NCI-H1694 (cell line): ENCODE measurements around the gene RSPH1.

Experiments
- DNase-seq: peaks from one replicate; lab custom pipeline; 2025; lab: John Stamatoyannopoulos, UW

Gene RSPH1

DNA sequence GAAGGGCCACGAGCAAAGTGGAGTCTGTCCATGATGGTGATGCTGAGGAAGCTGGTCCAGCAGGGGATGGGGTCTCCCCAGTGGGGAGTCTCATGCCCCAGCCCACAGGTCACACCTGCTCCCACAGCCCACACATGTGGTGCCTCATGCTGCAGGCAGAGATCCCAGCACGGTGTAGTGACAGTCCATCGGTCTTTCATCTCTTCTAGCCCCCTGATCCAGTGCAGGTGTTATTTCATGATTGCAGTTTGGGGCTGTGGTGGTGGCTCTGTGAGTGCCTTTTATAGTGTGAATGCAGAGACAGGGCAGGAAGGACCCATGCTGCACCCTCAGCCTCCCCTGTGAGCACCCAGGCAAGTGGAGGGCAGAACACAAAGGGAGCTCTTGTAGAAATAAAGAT lies 47.3 kb downstream of the RSPH1 start:
- no peak for DNase-seq

- DNase-seq = no peak
Measured at GRCh38 chr21:42447732-42448131, 48.3 kb downstream of the RSPH1 start.

GRCh38 chr21:42447182-42447581 lies 48.8 kb downstream of the RSPH1 start:
- no peak for DNase-seq

DNA sequence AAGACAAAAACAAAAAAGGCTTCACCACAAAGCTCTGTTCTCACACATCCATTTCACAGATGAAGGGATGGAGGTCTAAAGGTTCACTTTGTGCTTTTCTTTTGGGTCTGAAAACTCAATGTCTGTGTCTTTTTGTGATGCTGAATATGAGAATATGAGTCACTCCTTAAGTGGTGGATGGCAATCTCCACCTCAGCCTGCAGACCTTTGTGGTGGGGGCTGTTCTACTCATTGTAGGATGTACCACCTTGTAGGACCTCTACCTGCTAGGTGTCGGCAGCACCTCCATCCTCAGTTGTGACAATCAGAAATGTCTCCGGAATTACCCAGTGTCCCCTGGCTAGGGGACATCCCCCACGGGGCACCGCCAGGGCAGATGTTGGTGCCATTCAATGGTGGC lies 49.5 kb downstream of the RSPH1 start:
- DNase-seq = no peak

- DNase-seq = no peak
Measured at GRCh38 chr21:42445311-42445710, 50.7 kb downstream of the RSPH1 start.

- no peak for DNase-seq
Measured at GRCh38 chr21:42444745-42445059, 51.3 kb downstream of the RSPH1 start.

DNA sequence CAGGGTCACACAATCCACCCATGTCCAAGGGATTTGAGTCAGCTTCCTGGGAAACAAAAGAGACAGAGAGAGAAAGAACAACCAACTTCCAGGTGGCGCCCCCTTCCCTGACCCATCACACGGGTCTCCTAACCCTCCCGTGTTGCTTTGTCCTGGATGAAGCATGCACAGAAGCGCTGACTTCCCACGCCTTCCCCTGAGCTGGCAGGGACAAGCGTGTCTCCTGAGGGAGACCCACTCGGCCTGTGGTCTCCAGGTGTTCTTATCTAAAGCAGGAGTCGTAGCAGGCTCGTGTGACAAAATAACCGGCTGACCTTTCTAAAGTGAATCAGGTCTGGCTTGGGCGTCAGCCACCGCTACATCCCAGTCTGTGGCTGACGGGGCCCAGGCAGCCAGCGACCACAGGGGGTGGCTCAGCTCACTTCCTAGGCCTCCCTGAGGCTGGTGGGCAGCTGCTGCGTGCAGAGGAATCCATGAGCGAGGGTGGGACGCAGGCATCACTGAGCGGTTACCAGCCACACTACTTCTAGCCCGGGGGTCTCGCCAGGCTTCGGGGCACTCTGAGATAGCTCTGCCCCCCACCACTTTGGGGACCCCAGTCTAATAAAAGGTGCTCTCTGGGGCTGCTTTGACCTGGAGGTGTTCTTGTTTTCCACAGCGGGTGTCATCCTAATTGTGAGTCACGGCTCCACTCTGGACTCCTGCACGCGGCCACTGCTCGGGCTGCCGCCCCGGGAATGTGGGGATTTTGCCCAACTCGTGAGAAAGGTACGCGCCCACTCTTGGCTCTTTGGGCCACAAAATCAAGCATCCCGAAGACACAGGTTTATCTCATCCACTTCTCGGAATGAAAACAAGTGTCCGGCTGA lies 51.9 kb downstream of the RSPH1 start:
- DNase-seq = no peak

- DNase-seq = no peak
Measured at GRCh38 chr21:42443181-42443785, 52.7 kb downstream of the RSPH1 start.

- no peak for DNase-seq
Measured at GRCh38 chr21:42441963-42442362, 54.1 kb downstream of the RSPH1 start.

GRCh38 chr21:42440187-42440792 lies 55.7 kb downstream of the RSPH1 start:
- DNase-seq = no peak

DNA sequence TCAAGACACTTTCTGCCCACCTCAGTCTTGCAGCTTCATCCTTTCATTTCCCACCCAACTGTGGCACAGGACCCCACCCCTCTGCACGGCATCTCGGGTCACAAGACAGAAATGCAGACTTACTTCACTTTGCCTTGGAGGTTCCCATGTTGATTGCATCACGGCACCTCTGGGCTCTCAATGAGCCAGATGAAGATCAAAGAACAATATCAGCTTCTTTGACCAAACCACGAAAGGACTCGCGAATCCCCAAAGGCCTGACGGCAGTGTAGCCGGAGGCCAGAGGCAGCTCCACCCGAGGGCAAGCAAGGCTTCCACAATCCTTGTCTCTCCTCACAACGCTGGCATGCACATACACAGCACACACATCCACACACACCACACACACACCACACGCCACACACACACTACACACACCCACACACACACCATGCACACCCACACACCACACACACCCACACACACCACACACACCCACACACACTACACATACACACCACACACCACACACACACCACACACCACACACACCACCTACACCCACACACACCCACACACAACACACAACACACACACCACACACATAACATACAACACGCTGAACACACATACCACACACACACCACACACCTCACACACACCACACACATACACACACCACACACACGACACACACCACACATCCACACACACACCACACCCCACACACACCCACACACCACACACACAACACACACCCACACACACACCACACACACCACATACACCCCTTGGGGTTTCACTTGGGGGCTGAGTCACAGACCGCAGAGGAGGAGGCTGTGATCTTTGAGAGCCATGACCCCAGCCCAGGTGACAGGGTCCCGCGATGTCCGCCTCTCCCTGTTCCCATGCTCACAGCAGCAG lies 56.5 kb downstream of the RSPH1 start:
- DNase-seq = no peak

DNA sequence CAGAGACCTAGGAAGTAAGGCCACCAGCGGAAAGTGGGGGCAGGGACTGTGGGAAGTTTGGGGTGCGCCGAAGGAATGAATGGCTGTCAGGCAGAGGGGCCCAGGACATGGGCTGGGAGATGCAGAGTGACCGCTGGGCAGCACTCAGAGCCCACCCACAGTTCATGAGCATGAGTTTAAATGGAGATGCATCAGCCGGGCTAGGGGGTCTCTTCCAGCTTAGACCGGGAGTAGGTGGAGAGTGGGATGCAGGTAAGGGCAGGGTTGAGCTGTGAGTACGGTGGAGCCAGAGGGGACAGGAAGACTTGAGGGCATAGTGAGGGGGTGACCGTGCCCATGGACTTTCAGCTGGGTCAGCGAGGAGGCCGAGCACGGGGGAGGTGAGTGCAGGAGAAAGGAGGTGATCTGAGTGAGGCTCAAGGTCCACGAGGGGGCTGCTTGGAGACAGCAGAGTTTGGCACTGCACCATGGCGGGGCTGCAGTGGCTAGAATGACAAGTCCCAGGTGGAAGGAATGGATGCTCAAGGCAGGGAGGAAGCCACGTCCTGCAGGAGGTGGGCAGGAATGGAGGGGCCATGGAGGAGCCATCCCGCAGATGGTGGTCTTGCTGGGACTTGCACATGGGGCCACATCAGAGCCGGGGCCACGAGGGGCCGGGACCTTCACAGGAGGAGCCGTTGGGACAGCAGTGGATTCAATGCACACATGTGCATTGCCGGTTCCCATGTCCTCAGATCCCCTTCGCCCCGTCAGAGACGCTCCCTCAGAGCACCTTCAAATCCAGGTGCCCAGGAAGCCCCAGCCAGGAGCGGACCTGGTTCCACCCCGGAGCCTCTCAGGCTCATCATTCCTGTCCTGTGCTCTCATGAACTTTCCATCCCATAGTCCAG lies 57.5 kb downstream of the RSPH1 start:
- DNase-seq = no peak

- no peak for DNase-seq
Measured at GRCh38 chr21:42437786-42438185, 58.2 kb downstream of the RSPH1 start.

DNA sequence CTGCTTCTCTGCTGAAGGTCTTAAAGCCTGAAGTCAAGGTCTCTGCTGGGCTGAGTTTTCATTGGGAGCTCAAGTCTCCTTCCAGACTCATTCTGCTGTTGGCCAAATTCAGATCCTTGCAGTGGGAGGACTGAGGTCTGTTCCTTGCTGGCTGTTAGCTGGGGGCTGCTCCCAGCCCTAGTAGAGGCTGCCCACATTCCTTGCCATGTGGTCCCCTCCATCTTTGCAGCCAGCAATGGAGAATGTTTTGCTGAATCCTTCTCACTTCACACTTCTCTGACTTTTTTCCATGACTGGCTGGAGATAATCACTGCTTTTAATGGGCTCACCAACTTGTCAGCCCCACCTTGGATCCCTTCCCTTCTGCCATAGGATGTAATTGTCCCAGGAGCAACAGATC lies 59.1 kb downstream of the RSPH1 start:
- no peak for DNase-seq

DNA sequence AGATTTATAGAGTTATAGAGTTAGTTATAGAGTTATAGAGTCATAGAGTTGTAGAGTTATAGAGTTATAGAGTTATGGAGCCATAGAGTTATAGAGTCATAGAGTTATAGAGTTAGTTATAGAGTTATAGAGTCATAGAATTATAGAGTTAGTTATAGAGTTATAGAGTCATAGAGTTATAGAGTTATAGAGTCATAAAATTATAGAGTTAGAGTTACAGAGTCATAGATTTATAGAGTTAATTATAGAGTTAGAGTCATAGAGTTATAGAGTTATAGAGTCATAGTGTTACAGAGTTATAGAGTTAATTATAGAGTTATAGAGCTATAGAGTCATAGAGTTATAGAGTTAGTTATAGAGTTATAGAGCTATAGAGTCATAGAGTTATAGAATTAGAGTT lies 60.2 kb downstream of the RSPH1 start:
- no peak for DNase-seq

DNA sequence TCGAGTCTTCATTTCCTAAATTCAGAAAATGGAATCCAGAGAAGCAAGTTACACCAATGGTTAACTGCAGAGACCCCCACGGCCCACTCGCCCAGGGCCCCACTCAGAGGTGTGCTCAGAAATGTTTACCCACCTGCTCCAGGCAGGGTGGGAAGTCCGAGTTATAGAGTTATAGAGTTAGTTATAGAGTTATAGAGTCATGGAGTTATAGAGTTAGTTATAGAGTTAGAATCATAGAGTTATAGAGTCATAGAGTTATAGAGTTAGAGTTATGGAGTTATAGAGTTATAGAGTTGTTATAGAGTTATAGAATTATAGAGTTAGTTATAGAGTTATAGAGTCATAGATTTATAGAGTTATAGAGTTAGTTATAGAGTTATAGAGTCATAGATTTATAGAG lies 60.6 kb downstream of the RSPH1 start:
- DNase-seq = no peak

GRCh38 chr21:42434884-42435283 lies 61.1 kb downstream of the RSPH1 start:
- no peak for DNase-seq

- DNase-seq = no peak
Measured at GRCh38 chr21:42433946-42434551, 62.0 kb downstream of the RSPH1 start.

DNA sequence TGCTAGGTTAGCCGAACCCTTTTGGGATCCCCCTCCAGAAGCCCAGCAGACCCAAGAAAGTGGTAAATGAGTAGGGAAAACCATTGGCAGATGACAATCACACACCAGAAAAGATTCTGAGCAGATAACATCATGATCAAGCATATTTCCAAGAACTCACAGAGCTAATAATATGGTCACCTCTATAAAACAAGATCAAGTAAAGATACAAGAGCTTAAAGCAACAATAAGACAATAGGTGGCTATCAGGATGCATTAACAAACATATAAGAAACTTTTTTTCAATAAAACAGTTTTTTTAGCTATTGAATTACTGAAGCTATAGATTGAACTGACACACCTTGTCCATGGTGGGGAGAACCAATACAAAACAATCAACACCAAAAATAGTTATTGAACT lies 63.3 kb downstream of the RSPH1 start:
- DNase-seq = no peak

- DNase-seq = no peak
Measured at GRCh38 chr21:42431196-42431595, 64.8 kb downstream of the RSPH1 start.

GRCh38 chr21:42430521-42430920 lies 65.5 kb downstream of the RSPH1 start:
- DNase-seq = no peak
